ENCODE measurements around the gene PCCA. TPM values are rescaled to one million over a fixed set of nuclear protein-coding genes. Genes with fewer than 3 reads are reported as not detected.
A peak's percentile ranks its signal among the peaks of the same experiment; 100 is the strongest.
"Not testable (repeated sequence)": the region's sequence is repeated elsewhere in the genome, so short reads cannot be mapped to it uniquely, and the experiment has no call there.

Gene PCCA
- total and polyA plus RNA-seq, 4 experiments from 2014 or later = 4.4 to 9.7 (median 7.4) TPM

DNA sequence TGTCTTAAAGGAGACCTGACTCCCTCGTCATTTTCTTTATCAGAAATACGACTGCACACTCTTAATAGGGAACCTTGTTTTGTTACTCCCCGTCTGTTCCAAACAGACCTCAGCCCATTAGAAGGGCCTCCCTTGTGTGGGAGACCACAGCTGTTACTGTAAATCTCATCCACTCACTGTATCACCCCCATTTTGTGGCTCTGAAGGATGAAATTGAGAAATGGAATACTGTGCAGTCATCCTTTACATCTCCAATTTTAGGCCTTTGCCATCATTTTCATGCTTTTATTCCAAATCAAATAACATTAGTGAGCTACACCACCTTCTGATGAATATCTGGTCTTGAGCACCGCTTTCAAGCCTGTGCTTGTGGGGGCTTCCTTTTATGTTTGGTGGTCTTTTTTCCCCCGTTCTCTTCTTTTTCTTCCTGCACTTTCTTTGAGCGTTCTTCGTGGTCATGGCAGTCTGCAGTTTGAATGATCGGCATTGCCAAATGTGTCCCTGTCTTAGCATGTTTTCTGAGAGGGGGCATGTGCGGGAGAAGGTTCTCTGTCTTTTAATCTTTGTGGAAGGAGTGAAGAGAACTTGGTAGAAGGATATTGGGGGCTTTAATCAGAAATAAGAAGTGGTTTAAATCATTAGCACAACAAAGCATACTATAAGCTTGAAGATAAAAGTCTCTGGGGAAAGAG lies 433.9 kb downstream of the PCCA start:
- Histone ChIP-seq H3K9me3 (ENCODE audit: control insufficient read depth in 1 of 2, low read length in 2 of 2) (no peaks in the 10 kb centered on the region), H3K36me3 (ENCODE audit: insufficient read depth, low read length) (no peaks in the 10 kb centered on the region), H3K4me3 (ENCODE audit: low read length in 2 of 2) (no peak overlapping the region), H3K4me1 (ENCODE audit: insufficient read depth, low read length) (peaks cover 25% of the 10 kb centered on the region), H3K27ac (ENCODE audit: low read depth, low read length) (no peak overlapping the region), H3K27me3 (ENCODE audit: insufficient read depth, low read length) (no peaks in the 10 kb centered on the region)
- Mint-ChIP-seq H3K4me1 (peaks cover 12 to 27% (median 14%) of the 10 kb centered on the region in 4 donors), H3K27me3 (no peaks in the 10 kb centered on the region), H3K4me3 (peak overlapping the region in 1 of 8 donors; percentile 7), H3K9me3 (no peaks in the 10 kb centered on the region), H3K36me3 (peaks cover 2 to 4% of the 10 kb centered on the region in 2 donors), H3K27ac (peak overlapping the region in 1 of 7 donors; percentile 78)
- ChIA-PET POLR2A (ENCODE audit: partially characterized antibody) (no interaction called here), CTCF (ENCODE audit: partially characterized antibody) (interaction anchor here (1.1 kb wide), 1 partner anchor 607 kb away, joined by 3 read pairs; no protein-coding TSS in a partner anchor)
- no peak for DNase-seq
- intact Hi-C loops (cut with micrococcal nuclease) = no loop called here

DNA sequence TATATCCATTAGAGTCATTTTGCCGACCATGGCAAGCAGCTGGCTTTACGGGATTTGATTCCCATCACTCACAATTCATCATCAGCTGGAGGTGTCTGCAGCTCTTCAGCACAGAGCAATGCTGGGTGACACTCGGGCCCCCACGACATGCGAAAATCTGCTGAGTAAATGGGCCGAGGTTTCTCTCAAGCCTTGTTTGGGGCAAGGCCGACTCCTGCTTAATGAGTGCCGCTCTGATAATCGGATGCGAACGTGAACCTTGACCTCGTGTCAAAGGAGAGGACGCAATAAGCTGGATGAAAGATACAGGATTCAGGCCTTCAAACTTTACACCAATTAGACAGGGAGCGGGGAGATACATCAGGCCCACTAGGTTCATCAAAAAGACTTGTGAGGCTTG lies 434.5 kb downstream of the PCCA start:
- H3K4me3 Mint-ChIP-seq = no peak overlapping the region
- no peak overlapping the region for H3K4me3 ChIP-seq (ENCODE audit: low read length in 2 of 2)
- H3K27me3 ChIP-seq (ENCODE audit: insufficient read depth, low read length) = no peaks in the 10 kb centered on the region
- intact Hi-C loops (cut with micrococcal nuclease) = no loop called here
- H3K27me3 Mint-ChIP-seq = no peaks in the 10 kb centered on the region
- H3K27ac Mint-ChIP-seq = peak overlapping the region in 1 of 7 donors; percentile 18
- H3K4me1 ChIP-seq (ENCODE audit: insufficient read depth, low read length) = peaks cover 19% of the 10 kb centered on the region
- ChIA-PET CTCF (ENCODE audit: partially characterized antibody) (interaction anchor here (0.8 to 2.4 kb wide), 2 partner anchors 8 to 10 kb away, joined by 3 to 12 read pairs; no protein-coding TSS in a partner anchor), POLR2A (ENCODE audit: partially characterized antibody) (no interaction called here)
- no peak for DNase-seq
- H3K27ac ChIP-seq (ENCODE audit: low read depth, low read length) = no peak overlapping the region
- H3K4me1 Mint-ChIP-seq = peaks cover 6 to 21% (median 9%) of the 10 kb centered on the region in 4 donors
- no peaks in the 10 kb centered on the region for H3K36me3 ChIP-seq (ENCODE audit: insufficient read depth, low read length)
- no peaks in the 10 kb centered on the region for H3K9me3 Mint-ChIP-seq
- peaks cover 2 to 4% of the 10 kb centered on the region in 2 donors for H3K36me3 Mint-ChIP-seq
- no peaks in the 10 kb centered on the region for H3K9me3 ChIP-seq (ENCODE audit: control insufficient read depth in 1 of 2, low read length in 2 of 2)

DNA sequence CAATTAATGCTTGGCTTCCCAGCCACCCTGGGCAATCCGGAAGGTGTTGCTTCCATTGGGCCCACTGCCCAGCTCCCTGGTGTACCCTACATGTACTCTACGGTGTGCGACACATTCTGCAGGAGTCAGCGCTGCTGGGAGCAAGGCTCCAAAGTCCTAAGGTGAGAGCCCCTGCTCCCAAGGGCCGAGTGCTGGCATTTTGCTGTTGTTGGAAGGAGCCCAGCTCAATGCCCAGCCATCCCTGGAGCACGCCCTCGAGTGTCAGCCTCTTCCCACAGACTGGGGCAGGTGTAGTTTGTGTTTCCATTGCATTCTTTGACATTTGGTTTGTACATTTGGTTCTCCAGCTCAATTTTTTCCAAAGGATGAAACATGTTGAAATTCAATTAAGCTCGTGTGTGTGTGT lies 435.1 kb downstream of the PCCA start:
- no peak overlapping the region for H3K4me3 Mint-ChIP-seq
- Histone ChIP-seq H3K27me3 (ENCODE audit: insufficient read depth, low read length) (no peaks in the 10 kb centered on the region), H3K36me3 (ENCODE audit: insufficient read depth, low read length) (no peaks in the 10 kb centered on the region), H3K9me3 (ENCODE audit: control insufficient read depth in 1 of 2, low read length in 2 of 2) (no peaks in the 10 kb centered on the region), H3K4me3 (ENCODE audit: low read length in 2 of 2) (no peak overlapping the region), H3K4me1 (ENCODE audit: insufficient read depth, low read length) (peaks cover 15% of the 10 kb centered on the region), H3K27ac (ENCODE audit: low read depth, low read length) (no peak overlapping the region)
- H3K36me3 Mint-ChIP-seq = peaks cover 4 to 6% of the 10 kb centered on the region in 2 donors
- no peak for DNase-seq
- no peaks in the 10 kb centered on the region for H3K27me3 Mint-ChIP-seq
- CTCF ChIA-PET (ENCODE audit: partially characterized antibody) = interaction anchor here (0.8 to 2.4 kb wide), 2 partner anchors 9 to 11 kb away, joined by 3 to 12 read pairs; no protein-coding TSS in a partner anchor
- intact Hi-C loops (cut with micrococcal nuclease) = no loop called here
- no peaks in the 10 kb centered on the region for H3K9me3 Mint-ChIP-seq
- no peak overlapping the region for H3K27ac Mint-ChIP-seq
- H3K4me1 Mint-ChIP-seq = peaks cover 5 to 20% (median 8%) of the 10 kb centered on the region in 4 donors
- POLR2A ChIA-PET (ENCODE audit: partially characterized antibody) = no interaction called here

DNA sequence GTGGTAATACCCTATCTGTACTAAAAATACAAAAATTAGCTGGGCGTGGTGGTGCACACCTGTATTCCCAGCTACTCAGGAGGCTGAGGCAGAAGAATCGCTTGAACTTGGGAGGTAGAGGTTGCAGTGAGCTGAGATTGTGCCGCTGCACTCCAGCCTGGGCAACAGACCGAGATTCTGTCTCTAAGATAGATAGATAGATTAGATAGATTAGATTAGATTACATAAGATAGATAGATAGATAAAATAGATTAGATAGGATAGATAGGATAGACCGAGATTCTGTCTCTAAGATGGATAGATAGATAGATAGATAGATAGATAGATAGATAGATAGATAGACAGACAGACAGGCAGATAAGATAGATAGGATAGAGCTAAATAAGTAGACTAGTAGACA lies 435.8 kb downstream of the PCCA start:
- H3K27me3 Mint-ChIP-seq; intact Hi-C loops (cut with micrococcal nuclease); H3K4me3 ChIP-seq (ENCODE audit: low read length in 2 of 2); H3K9me3 Mint-ChIP-seq; H3K27ac ChIP-seq (ENCODE audit: low read depth, low read length); POLR2A ChIA-PET (ENCODE audit: partially characterized antibody); H3K9me3 ChIP-seq (ENCODE audit: control insufficient read depth in 1 of 2, low read length in 2 of 2); H3K27me3 ChIP-seq (ENCODE audit: insufficient read depth, low read length); H3K27ac Mint-ChIP-seq; DNase-seq; H3K36me3 ChIP-seq (ENCODE audit: insufficient read depth, low read length); H3K4me3 Mint-ChIP-seq: not testable (repeated sequence)
- H3K4me1 ChIP-seq (ENCODE audit: insufficient read depth, low read length) = peaks cover 15% of the 10 kb centered on the region
- CTCF ChIA-PET (ENCODE audit: partially characterized antibody) = interaction anchor here (1.0 to 2.4 kb wide), 2 partner anchors 10 to 18 kb away, joined by 3 to 12 read pairs; no protein-coding TSS in a partner anchor
- H3K36me3 Mint-ChIP-seq = peaks cover 4 to 13% of the 10 kb centered on the region in 2 donors
- H3K4me1 Mint-ChIP-seq = peaks cover 5 to 24% (median 8%) of the 10 kb centered on the region in 4 donors

DNA sequence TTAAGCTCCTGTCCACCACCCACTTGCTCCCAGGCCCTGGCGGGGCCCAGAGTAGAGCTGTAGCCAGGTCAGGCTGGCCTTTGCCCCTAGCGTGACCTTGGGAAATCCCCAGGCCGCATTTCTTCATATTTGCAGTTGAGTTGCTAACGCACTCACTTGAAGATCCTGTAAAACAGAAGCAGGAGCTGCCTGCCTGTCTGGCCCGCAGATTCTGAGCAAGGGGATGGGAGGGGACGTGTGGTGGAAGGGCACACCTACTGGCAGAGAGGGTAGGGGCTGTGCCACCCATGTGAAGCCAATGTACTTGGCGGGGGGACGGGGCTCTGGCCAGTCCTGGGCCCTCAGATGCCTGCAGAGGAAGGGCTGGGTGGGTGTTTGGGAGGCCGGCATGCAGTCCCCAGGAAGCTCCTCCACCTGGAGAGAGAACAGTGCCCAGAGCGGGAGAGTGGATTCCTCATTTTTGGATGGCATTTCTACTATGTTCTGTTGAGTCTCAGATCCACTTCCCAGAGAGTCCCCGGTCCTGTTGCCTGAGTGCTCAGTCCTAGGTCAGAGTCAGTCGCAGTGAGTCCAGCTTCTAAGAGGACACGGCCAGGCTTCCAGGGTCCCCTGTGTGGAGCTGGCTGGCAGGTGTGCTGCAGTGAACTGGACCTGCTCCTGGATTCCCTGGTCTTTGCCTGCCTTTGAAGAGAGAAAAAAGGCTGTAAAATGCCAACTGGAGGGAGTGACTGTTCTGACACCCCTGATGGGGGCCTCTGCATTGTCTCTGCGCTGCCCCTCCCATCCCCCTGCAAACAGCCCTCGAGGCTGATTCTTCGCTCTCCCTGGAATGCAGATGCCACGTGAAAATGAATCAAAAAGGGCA lies 436.8 kb downstream of the PCCA start:
- H3K27me3 Mint-ChIP-seq = no peaks in the 10 kb centered on the region
- Histone ChIP-seq H3K9me3 (ENCODE audit: control insufficient read depth in 1 of 2, low read length in 2 of 2) (no peaks in the 10 kb centered on the region), H3K4me3 (ENCODE audit: low read length in 2 of 2) (no peak overlapping the region), H3K27me3 (ENCODE audit: insufficient read depth, low read length) (no peaks in the 10 kb centered on the region), H3K4me1 (ENCODE audit: insufficient read depth, low read length) (peaks cover 15% of the 10 kb centered on the region), H3K36me3 (ENCODE audit: insufficient read depth, low read length) (no peaks in the 10 kb centered on the region), H3K27ac (ENCODE audit: low read depth, low read length) (no peak overlapping the region)
- DNase-seq = no peak
- POLR2A ChIA-PET (ENCODE audit: partially characterized antibody) = no interaction called here
- no peaks in the 10 kb centered on the region for H3K9me3 Mint-ChIP-seq
- CTCF ChIA-PET (ENCODE audit: partially characterized antibody) = interaction anchor here (1.0 to 2.4 kb wide), 3 partner anchors 9 to 17 kb away, joined by 3 to 12 read pairs (median 8); no protein-coding TSS in a partner anchor
- H3K27ac Mint-ChIP-seq = peak overlapping the region in 1 of 7 donors; percentile 43
- peaks cover 4 to 18% of the 10 kb centered on the region in 2 donors for H3K36me3 Mint-ChIP-seq
- peaks cover 5 to 24% (median 8%) of the 10 kb centered on the region in 4 donors for H3K4me1 Mint-ChIP-seq
- intact Hi-C loops (cut with micrococcal nuclease) = no loop called here
- no peak overlapping the region for H3K4me3 Mint-ChIP-seq

DNA sequence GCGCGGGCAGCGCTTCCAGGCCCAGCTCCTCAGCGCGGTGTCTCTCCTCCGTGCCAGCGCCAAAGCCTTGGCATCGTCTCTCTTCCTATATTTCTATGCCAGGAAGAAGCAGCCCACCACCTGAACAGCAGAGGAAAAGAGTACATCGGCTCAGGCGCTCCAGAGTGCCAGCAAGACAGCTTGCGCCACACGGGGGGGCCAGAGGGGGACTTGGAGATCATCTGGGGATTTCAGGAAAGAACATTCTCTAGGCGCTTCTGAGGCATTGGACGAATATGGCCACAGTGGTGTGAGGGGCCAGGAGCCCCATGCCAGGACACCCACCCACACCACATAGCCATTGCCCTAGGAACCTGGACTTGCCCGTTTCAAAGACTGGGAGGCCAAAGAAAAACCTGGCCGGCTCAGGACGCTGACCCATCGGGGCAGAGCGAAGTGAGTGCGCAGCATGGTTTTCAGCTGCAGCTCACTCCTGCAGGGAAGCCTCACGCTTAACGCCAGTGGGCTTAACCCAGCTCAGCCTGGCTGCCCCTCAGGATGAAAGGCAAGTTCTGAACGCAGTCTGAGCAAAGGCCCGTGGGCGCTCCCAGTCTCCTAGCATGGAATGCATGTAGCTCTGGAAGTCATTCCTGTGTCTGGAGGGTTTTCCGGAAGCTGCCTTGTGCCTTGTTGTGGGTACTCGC lies 437.6 kb downstream of the PCCA start:
- no peak for DNase-seq
- H3K4me1 Mint-ChIP-seq = peaks cover 3 to 18% (median 7%) of the 10 kb centered on the region in 4 donors
- H3K36me3 ChIP-seq (ENCODE audit: insufficient read depth, low read length) = no peaks in the 10 kb centered on the region
- H3K36me3 Mint-ChIP-seq = peaks cover 4 to 18% of the 10 kb centered on the region in 2 donors
- CTCF ChIA-PET (ENCODE audit: partially characterized antibody) = interaction anchor here (1.6 kb wide), 1 partner anchor 10 kb away, joined by 8 read pairs; no protein-coding TSS in a partner anchor
- H3K4me1 ChIP-seq (ENCODE audit: insufficient read depth, low read length) = peaks cover 10% of the 10 kb centered on the region
- H3K9me3 Mint-ChIP-seq = no peaks in the 10 kb centered on the region
- peak overlapping the region in 1 of 7 donors; percentile 78 for H3K27ac Mint-ChIP-seq
- no peak overlapping the region for H3K4me3 ChIP-seq (ENCODE audit: low read length in 2 of 2)
- H3K27ac ChIP-seq (ENCODE audit: low read depth, low read length) = no peak overlapping the region
- no peak overlapping the region for H3K4me3 Mint-ChIP-seq
- H3K27me3 ChIP-seq (ENCODE audit: insufficient read depth, low read length) = no peaks in the 10 kb centered on the region
- POLR2A ChIA-PET (ENCODE audit: partially characterized antibody) = no interaction called here
- no peaks in the 10 kb centered on the region for H3K27me3 Mint-ChIP-seq
- intact Hi-C loops (cut with micrococcal nuclease) = no loop called here
- no peaks in the 10 kb centered on the region for H3K9me3 ChIP-seq (ENCODE audit: control insufficient read depth in 1 of 2, low read length in 2 of 2)
